ENCODE measurements around the gene SH3GLB2.

SH3GLB2 gene

GRCh38 chr9:129028192-129028966, at the start of gene SH3GLB2:
TSS of gene SH3GLB2 (minus strand) at chr9:129028331. CDS start at chr9:129028154, 177 bp downstream.
- peak; percentile 96 to 100 (median 98) for DNase-seq
- intact Hi-C loops (cut with DNase I), result loop anchor here (1.0 to 5.0 kb wide), 2 partner anchors 8 to 84 kb away; partner anchors contain the start of genes CRAT, MIGA2 and PTPA

GRCh38 chr9:129077236-129077635, 49.1 kb upstream of the SH3GLB2 start:
- no peak for DNase-seq
- intact Hi-C loops (cut with DNase I), result no loop called here

GRCh38 chr9:129076640-129077037, 48.5 kb upstream of the SH3GLB2 start:
- intact Hi-C loops (cut with DNase I), result no loop called here
- DNase-seq, result peak in 1 of 10 donors; percentile 53

- peak in 1 of 10 donors; percentile 32 for DNase-seq
- intact Hi-C loops (cut with DNase I), result no loop called here
Observed at GRCh38 chr9:129075996-129076639, 48.0 kb upstream of the SH3GLB2 start.

GRCh38 chr9:129074106-129074505, 46.0 kb upstream of the SH3GLB2 start:
- intact Hi-C loops (cut with DNase I), result no loop called here
- DNase-seq, result no peak

GRCh38 chr9:129073404-129073803, 45.3 kb upstream of the SH3GLB2 start:
- peak in 1 of 10 donors; percentile 53 for DNase-seq
- intact Hi-C loops (cut with DNase I), result no loop called here

- DNase-seq, result peak in 1 of 10 donors; percentile 78
- intact Hi-C loops (cut with DNase I), result no loop called here
Observed at GRCh38 chr9:129072171-129072570, 44.0 kb upstream of the SH3GLB2 start.

- peak in 1 of 10 donors; percentile 63 for DNase-seq
- intact Hi-C loops (cut with DNase I), result no loop called here
Observed at GRCh38 chr9:129071526-129072126, 43.5 kb upstream of the SH3GLB2 start.

GRCh38 chr9:129070696-129071525, 42.8 kb upstream of the SH3GLB2 start:
- intact Hi-C loops (cut with DNase I), result no loop called here
- peak in 1 of 10 donors; percentile 59 for DNase-seq

- intact Hi-C loops (cut with DNase I), result no loop called here
- peak in 1 of 10 donors; percentile 59 for DNase-seq
Observed at GRCh38 chr9:129069862-129070641, 41.9 kb upstream of the SH3GLB2 start.

- DNase-seq, result peak in 8 of 10 donors; percentile 28 to 93 (median 46)
- intact Hi-C loops (cut with DNase I), result no loop called here
Observed at GRCh38 chr9:129068990-129069861, 41.1 kb upstream of the SH3GLB2 start.

- intact Hi-C loops (cut with DNase I), result no loop called here
Observed at GRCh38 chr9:129068110-129068509, 40.0 kb upstream of the SH3GLB2 start.

GRCh38 chr9:129064499-129064908, 36.4 kb upstream of the SH3GLB2 start:
- peak in 1 of 10 donors; percentile 52 for DNase-seq
- intact Hi-C loops (cut with DNase I), result no loop called here

More at GRCh38 chr9:129068110-129068509, 40.0 kb upstream of the SH3GLB2 start:
- no peak for DNase-seq

GRCh38 chr9:129063061-129063460, 34.9 kb upstream of the SH3GLB2 start:
- no peak for DNase-seq
- intact Hi-C loops (cut with DNase I), result no loop called here

- intact Hi-C loops (cut with DNase I), result no loop called here
- peak in 1 of 10 donors; percentile 71 for DNase-seq
Observed at GRCh38 chr9:129060991-129061390, 32.9 kb upstream of the SH3GLB2 start.

- intact Hi-C loops (cut with DNase I), result no loop called here
- peak in 1 of 10 donors; percentile 49 for DNase-seq
Observed at GRCh38 chr9:129059796-129060785, 32.0 kb upstream of the SH3GLB2 start.
